Measurements from ENCODE around the gene COL4A1. TPM values are rescaled to one million over a fixed set of nuclear protein-coding genes. Genes with fewer than 3 reads are reported as not detected.

The COL4A1 gene
- total RNA-seq, 1 experiment from 2014 or later, result not detected

GRCh38 chr13:110152351-110152750, 154.6 kb downstream of the COL4A1 start:
- Histone ChIP-seq H3K9ac (ENCODE audit: low read length) (no peak overlapping the region), H3K9me3 (ENCODE audit: low read length) (no peaks in the 10 kb centered on the region), H3K4me2 (ENCODE audit: low read depth, low read length, poor library complexity, severe bottlenecking) (no peak overlapping the region), H3K27ac (ENCODE audit: low read length) (no peak overlapping the region), H3K4me3 (ENCODE audit: low read length) (no peak overlapping the region), H4K20me1 (ENCODE audit: insufficient read depth, low read depth, low read length) (no peaks in the 10 kb centered on the region), H3K27me3 (ENCODE audit: low read length) (no peaks in the 10 kb centered on the region), H3K4me1 (ENCODE audit: low read length) (no peaks in the 10 kb centered on the region), H3K9me2 (replicated peaks; ENCODE audit: insufficient read depth, low read length) (no peaks in the 10 kb centered on the region), H3K79me2 (ENCODE audit: low read length) (no peaks in the 10 kb centered on the region), H3K36me3 (ENCODE audit: insufficient read depth, low read length) (no peaks in the 10 kb centered on the region), H2AFZ (ENCODE audit: low read length) (no peak overlapping the region)
- no peak for DNase-seq

- H3K4me2 ChIP-seq (ENCODE audit: low read depth, low read length, poor library complexity, severe bottlenecking), result no peak overlapping the region
- H3K4me3 ChIP-seq (ENCODE audit: low read length), result no peak overlapping the region
- no peaks in the 10 kb centered on the region for H4K20me1 ChIP-seq (ENCODE audit: insufficient read depth, low read depth, low read length)
- H3K9me3 ChIP-seq (ENCODE audit: low read length), result no peaks in the 10 kb centered on the region
- no peak overlapping the region for H3K9ac ChIP-seq (ENCODE audit: low read length)
- H3K27ac ChIP-seq (ENCODE audit: low read length), result no peak overlapping the region
- no peaks in the 10 kb centered on the region for H3K27me3 ChIP-seq (ENCODE audit: low read length)
- no peaks in the 10 kb centered on the region for H3K79me2 ChIP-seq (ENCODE audit: low read length)
- no peaks in the 10 kb centered on the region for H3K9me2 ChIP-seq (replicated peaks; ENCODE audit: insufficient read depth, low read length)
- DNase-seq, result no peak
- H2AFZ ChIP-seq (ENCODE audit: low read length), result no peak overlapping the region
- H3K36me3 ChIP-seq (ENCODE audit: insufficient read depth, low read length), result no peaks in the 10 kb centered on the region
- no peaks in the 10 kb centered on the region for H3K4me1 ChIP-seq (ENCODE audit: low read length)
Measured at GRCh38 chr13:110151462-110151861, 155.5 kb downstream of the COL4A1 start.

GRCh38 chr13:110150384-110151101, 156.4 kb downstream of the COL4A1 start:
- Histone ChIP-seq H3K9ac (ENCODE audit: low read length) (no peak overlapping the region), H3K27ac (ENCODE audit: low read length) (no peak overlapping the region), H4K20me1 (ENCODE audit: insufficient read depth, low read depth, low read length) (no peaks in the 10 kb centered on the region), H3K4me1 (ENCODE audit: low read length) (no peaks in the 10 kb centered on the region), H3K36me3 (ENCODE audit: insufficient read depth, low read length) (no peaks in the 10 kb centered on the region), H3K79me2 (ENCODE audit: low read length) (no peaks in the 10 kb centered on the region), H3K4me2 (ENCODE audit: low read depth, low read length, poor library complexity, severe bottlenecking) (no peak overlapping the region), H3K27me3 (ENCODE audit: low read length) (no peaks in the 10 kb centered on the region), H3K9me2 (replicated peaks; ENCODE audit: insufficient read depth, low read length) (no peaks in the 10 kb centered on the region), H2AFZ (ENCODE audit: low read length) (no peak overlapping the region), H3K4me3 (ENCODE audit: low read length) (no peak overlapping the region), H3K9me3 (ENCODE audit: low read length) (no peaks in the 10 kb centered on the region)
- DNase-seq, result no peak

- Histone ChIP-seq H3K4me2 (ENCODE audit: low read depth, low read length, poor library complexity, severe bottlenecking) (no peak overlapping the region), H3K9me2 (replicated peaks; ENCODE audit: insufficient read depth, low read length) (no peaks in the 10 kb centered on the region), H3K27ac (ENCODE audit: low read length) (no peak overlapping the region), H3K79me2 (ENCODE audit: low read length) (no peaks in the 10 kb centered on the region), H2AFZ (ENCODE audit: low read length) (no peak overlapping the region), H3K4me1 (ENCODE audit: low read length) (no peaks in the 10 kb centered on the region), H3K9ac (ENCODE audit: low read length) (no peak overlapping the region), H4K20me1 (ENCODE audit: insufficient read depth, low read depth, low read length) (no peaks in the 10 kb centered on the region), H3K4me3 (ENCODE audit: low read length) (no peak overlapping the region), H3K9me3 (ENCODE audit: low read length) (no peaks in the 10 kb centered on the region), H3K36me3 (ENCODE audit: insufficient read depth, low read length) (no peaks in the 10 kb centered on the region), H3K27me3 (ENCODE audit: low read length) (no peaks in the 10 kb centered on the region)
- DNase-seq, result no peak
Measured at GRCh38 chr13:110149036-110149435, 157.9 kb downstream of the COL4A1 start.

- Histone ChIP-seq H3K27me3 (ENCODE audit: low read length) (peaks cover 3% of the 10 kb centered on the region), H3K9ac (ENCODE audit: low read length) (no peak overlapping the region), H2AFZ (ENCODE audit: low read length) (no peak overlapping the region), H3K4me1 (ENCODE audit: low read length) (peaks cover 13% of the 10 kb centered on the region), H3K79me2 (ENCODE audit: low read length) (no peaks in the 10 kb centered on the region), H3K27ac (ENCODE audit: low read length) (no peak overlapping the region), H3K9me2 (replicated peaks; ENCODE audit: insufficient read depth, low read length) (no peaks in the 10 kb centered on the region), H4K20me1 (ENCODE audit: insufficient read depth, low read depth, low read length) (no peaks in the 10 kb centered on the region), H3K4me3 (ENCODE audit: low read length) (no peak overlapping the region), H3K36me3 (ENCODE audit: insufficient read depth, low read length) (no peaks in the 10 kb centered on the region), H3K4me2 (ENCODE audit: low read depth, low read length, poor library complexity, severe bottlenecking) (no peak overlapping the region), H3K9me3 (ENCODE audit: low read length) (no peaks in the 10 kb centered on the region)
- DNase-seq, result no peak
Measured at GRCh38 chr13:110140099-110140498, 166.9 kb downstream of the COL4A1 start.

GRCh38 chr13:110138700-110139036, 168.3 kb downstream of the COL4A1 start:
- Histone ChIP-seq H3K4me1 (ENCODE audit: low read length) (peaks cover 13% of the 10 kb centered on the region), H3K4me2 (ENCODE audit: low read depth, low read length, poor library complexity, severe bottlenecking) (peak overlapping the region; percentile 90), H4K20me1 (ENCODE audit: insufficient read depth, low read depth, low read length) (no peaks in the 10 kb centered on the region), H3K9ac (ENCODE audit: low read length) (no peak overlapping the region), H3K4me3 (ENCODE audit: low read length) (peak overlapping the region; percentile 69), H3K27me3 (ENCODE audit: low read length) (peaks cover 3% of the 10 kb centered on the region), H3K27ac (ENCODE audit: low read length) (no peak overlapping the region), H3K79me2 (ENCODE audit: low read length) (no peaks in the 10 kb centered on the region), H3K36me3 (ENCODE audit: insufficient read depth, low read length) (no peaks in the 10 kb centered on the region), H3K9me3 (ENCODE audit: low read length) (no peaks in the 10 kb centered on the region), H3K9me2 (replicated peaks; ENCODE audit: insufficient read depth, low read length) (no peaks in the 10 kb centered on the region), H2AFZ (ENCODE audit: low read length) (peak overlapping the region; percentile 84; the same call in 1 of the 2 replicates)
- no peak for DNase-seq

- Histone ChIP-seq H3K4me3 (ENCODE audit: low read length) (peak overlapping the region; percentile 69), H2AFZ (ENCODE audit: low read length) (peak overlapping the region; percentile 84; the same call in 1 of the 2 replicates), H3K9me2 (replicated peaks; ENCODE audit: insufficient read depth, low read length) (no peaks in the 10 kb centered on the region)
Measured at GRCh38 chr13:110138010-110138699, 168.8 kb downstream of the COL4A1 start.

GRCh38 chr13:110137680-110138009, 169.3 kb downstream of the COL4A1 start:
- peaks cover 3% of the 10 kb centered on the region for H3K27me3 ChIP-seq (ENCODE audit: low read length)
- DNase-seq, result peak; percentile 73
- peak overlapping the region; percentile 90 for H3K4me2 ChIP-seq (ENCODE audit: low read depth, low read length, poor library complexity, severe bottlenecking)
- no peaks in the 10 kb centered on the region for H3K9me2 ChIP-seq (replicated peaks; ENCODE audit: insufficient read depth, low read length)
- H3K36me3 ChIP-seq (ENCODE audit: insufficient read depth, low read length), result no peaks in the 10 kb centered on the region
- H3K79me2 ChIP-seq (ENCODE audit: low read length), result no peaks in the 10 kb centered on the region
- H2AFZ ChIP-seq (ENCODE audit: low read length), result peak overlapping the region; percentile 84; the same call in 1 of the 2 replicates
- H3K9ac ChIP-seq (ENCODE audit: low read length), result peak overlapping the region; percentile 59
- no peaks in the 10 kb centered on the region for H4K20me1 ChIP-seq (ENCODE audit: insufficient read depth, low read depth, low read length)
- H3K4me1 ChIP-seq (ENCODE audit: low read length), result peaks cover 13% of the 10 kb centered on the region
- H3K4me3 ChIP-seq (ENCODE audit: low read length), result peak overlapping the region; percentile 69
- no peaks in the 10 kb centered on the region for H3K9me3 ChIP-seq (ENCODE audit: low read length)
- no peak overlapping the region for H3K27ac ChIP-seq (ENCODE audit: low read length)

More at GRCh38 chr13:110138010-110138699, 168.8 kb downstream of the COL4A1 start:
- Histone ChIP-seq H3K27ac (ENCODE audit: low read length) (no peak overlapping the region), H3K9me3 (ENCODE audit: low read length) (no peaks in the 10 kb centered on the region), H3K79me2 (ENCODE audit: low read length) (no peaks in the 10 kb centered on the region), H3K9ac (ENCODE audit: low read length) (peak overlapping the region; percentile 59), H3K4me1 (ENCODE audit: low read length) (peaks cover 13% of the 10 kb centered on the region), H4K20me1 (ENCODE audit: insufficient read depth, low read depth, low read length) (no peaks in the 10 kb centered on the region), H3K27me3 (ENCODE audit: low read length) (peaks cover 3% of the 10 kb centered on the region), H3K4me2 (ENCODE audit: low read depth, low read length, poor library complexity, severe bottlenecking) (peak overlapping the region; percentile 90), H3K36me3 (ENCODE audit: insufficient read depth, low read length) (no peaks in the 10 kb centered on the region)
- peak; percentile 64 for DNase-seq

All from Karpas-422 (cell line).